ENCODE measurements around the gene NRCAM.

The NRCAM gene

GRCh38 chr7:108457871-108458270 is 1.6 kb upstream of the NRCAM start:
- TF ChIP-seq, protein P1, sequence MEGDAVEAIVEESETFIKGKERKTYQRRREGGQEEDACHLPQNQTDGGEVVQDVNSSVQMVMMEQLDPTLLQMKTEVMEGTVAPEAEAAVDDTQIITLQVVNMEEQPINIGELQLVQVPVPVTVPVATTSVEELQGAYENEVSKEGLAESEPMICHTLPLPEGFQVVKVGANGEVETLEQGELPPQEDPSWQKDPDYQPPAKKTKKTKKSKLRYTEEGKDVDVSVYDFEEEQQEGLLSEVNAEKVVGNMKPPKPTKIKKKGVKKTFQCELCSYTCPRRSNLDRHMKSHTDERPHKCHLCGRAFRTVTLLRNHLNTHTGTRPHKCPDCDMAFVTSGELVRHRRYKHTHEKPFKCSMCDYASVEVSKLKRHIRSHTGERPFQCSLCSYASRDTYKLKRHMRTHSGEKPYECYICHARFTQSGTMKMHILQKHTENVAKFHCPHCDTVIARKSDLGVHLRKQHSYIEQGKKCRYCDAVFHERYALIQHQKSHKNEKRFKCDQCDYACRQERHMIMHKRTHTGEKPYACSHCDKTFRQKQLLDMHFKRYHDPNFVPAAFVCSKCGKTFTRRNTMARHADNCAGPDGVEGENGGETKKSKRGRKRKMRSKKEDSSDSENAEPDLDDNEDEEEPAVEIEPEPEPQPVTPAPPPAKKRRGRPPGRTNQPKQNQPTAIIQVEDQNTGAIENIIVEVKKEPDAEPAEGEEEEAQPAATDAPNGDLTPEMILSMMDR (conservative IDR thresholded peaks at IDR 0.05; ENCODE audit: low read length) = no peak
- no peak overlapping the region for H3K4me3 ChIP-seq (ENCODE audit: low read length)
- no peak for DNase-seq (ENCODE audit: low read depth)

DNA sequence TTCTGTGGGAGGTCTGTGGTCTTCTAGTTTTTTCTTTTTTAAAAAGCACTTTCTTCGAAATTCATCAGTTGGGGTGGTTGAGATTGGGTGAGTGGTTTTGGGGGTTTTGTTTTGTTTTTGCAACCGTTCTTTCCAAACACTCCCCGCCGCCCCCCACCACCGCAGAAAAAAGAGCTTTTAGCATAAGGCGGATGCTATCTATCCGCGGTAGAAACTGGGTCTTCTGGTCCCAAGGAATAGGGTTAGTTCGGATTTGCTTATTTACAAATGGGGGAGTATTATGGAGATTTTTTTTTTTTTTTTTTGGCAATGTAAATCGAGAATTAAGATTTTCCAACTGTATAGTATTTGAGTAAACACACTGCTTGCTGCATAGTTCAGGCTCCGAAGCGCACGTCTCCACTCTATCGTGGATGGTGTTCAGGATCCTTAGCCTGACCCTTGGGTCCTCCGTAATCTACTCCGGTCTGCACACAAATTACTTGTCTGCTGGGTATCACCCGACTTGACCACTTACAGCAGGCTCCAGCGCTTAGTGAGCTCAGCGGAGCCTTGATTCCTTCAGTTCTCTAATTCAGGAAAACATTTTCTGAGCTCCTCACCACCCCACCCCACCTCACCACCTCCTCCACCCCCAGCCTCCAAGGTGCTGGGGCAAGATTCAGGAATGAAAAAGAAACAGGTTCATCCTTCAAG is 757 bp upstream of the NRCAM start:
- no peak for DNase-seq (ENCODE audit: low read depth)
- H3K4me3 ChIP-seq (ENCODE audit: low read length) = no peak overlapping the region
- TF ChIP-seq, protein P1 (conservative IDR thresholded peaks at IDR 0.05; ENCODE audit: low read length) = no peak

- no peak for DNase-seq (ENCODE audit: low read depth)
- H3K4me3 ChIP-seq (ENCODE audit: low read length) = peak overlapping the region; percentile 49
- TF ChIP-seq, protein P1 (conservative IDR thresholded peaks at IDR 0.05; ENCODE audit: low read length) = no peak
These were observed 662 bp downstream of the NRCAM start for GRCh38 chr7:108455551-108455997.

GRCh38 chr7:108454674-108455550 is 1.3 kb downstream of the NRCAM start:
- peak overlapping the region; percentile 44 for H3K4me3 ChIP-seq (ENCODE audit: low read length)
- DNase-seq (ENCODE audit: low read depth) = no peak
- TF ChIP-seq, protein P1 (conservative IDR thresholded peaks at IDR 0.05; ENCODE audit: low read length) = no peak

DNA sequence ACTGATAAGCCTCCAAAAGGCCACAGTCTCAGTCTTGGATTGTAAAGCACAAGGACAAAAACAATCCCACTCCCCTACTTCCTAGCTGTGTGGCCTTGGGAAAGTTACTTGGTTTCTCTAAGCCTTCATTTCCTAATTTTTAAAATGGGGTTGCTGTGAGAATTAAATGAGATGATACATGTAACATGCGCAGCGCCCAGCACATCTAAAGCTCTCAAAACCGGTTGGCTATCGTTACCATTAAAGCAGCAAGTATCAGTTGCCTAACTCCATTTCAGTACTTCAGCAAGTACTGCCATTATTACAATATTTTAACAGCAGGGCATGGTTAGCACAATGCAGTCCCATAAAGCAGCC is 1.9 kb downstream of the NRCAM start:
- TF ChIP-seq, protein P1 (conservative IDR thresholded peaks at IDR 0.05; ENCODE audit: low read length) = no peak
- DNase-seq (ENCODE audit: low read depth) = no peak
- H3K4me3 ChIP-seq (ENCODE audit: low read length) = no peak overlapping the region; the same call in none of the 2 replicates

DNA sequence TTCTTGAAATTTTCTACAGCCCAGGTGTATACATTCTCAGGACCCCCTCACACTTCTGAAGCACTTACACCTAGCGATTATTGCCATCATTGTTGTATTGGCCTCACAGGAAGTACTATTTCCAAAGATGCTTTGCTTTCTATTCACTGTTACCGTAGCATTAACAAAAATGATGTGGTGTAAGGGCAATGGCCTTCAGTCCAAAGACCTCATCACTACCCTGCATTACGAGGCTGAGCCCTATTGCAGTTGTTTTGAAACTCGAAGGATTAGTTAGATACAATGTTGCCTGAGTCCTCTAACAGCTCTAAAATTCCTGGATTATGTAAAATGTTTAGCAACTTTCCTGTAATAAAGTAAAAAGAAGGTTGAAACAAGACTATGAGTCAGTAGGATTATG is 2.9 kb downstream of the NRCAM start:
- no peak overlapping the region for H3K4me3 ChIP-seq (ENCODE audit: low read length)
- DNase-seq (ENCODE audit: low read depth) = no peak
- TF ChIP-seq, protein P1 (conservative IDR thresholded peaks at IDR 0.05; ENCODE audit: low read length) = no peak
